HL-60 (cell line): Measurements from ENCODE around the gene ASIC1.
"Not testable (repeated sequence)": the region's sequence is repeated elsewhere in the genome, so short reads cannot be mapped to it uniquely, and the experiment has no call there.

Source experiments
- CTCF ChIP-seq: IDR thresholded peaks from one replicate; pipeline ENCODE4 v1.5.1; 2011; ENCODE audit warnings: low read length, control low read depth, inconsistent platforms; ENCODE audit not compliant: insufficient read depth
- GABPA ChIP-seq: IDR thresholded peaks from 2 replicates; pipeline ENCODE4 v1.6.1; 2012; ENCODE audit warnings: low read depth
- POLR2AphosphoS5 ChIP-seq: IDR thresholded peaks from 2 replicates; pipeline ENCODE4 v1.6.1; 2012; ENCODE audit warnings: low read depth
- REST ChIP-seq: IDR thresholded peaks from 2 replicates; pipeline ENCODE4 v1.6.1; 2012; ENCODE audit warnings: low read depth; ENCODE audit not compliant: insufficient replicate concordance
- SPI1 ChIP-seq: IDR thresholded peaks from 2 replicates; pipeline ENCODE4 v1.6.1; 2012; ENCODE audit warnings: low read depth, mild to moderate bottlenecking, borderline replicate concordance

- TF ChIP-seq POLR2AphosphoS5, CTCF, SPI1, GABPA, REST: not testable (repeated sequence)
These were observed 27.0 kb downstream of the ASIC1 start for GRCh38 chr12:50084409-50084774.
